Breast epithelium (tissue), 4 donors: Measurements from ENCODE around the gene CAMK2A. TPM values are rescaled to one million over a fixed set of nuclear protein-coding genes. Genes with fewer than 3 reads are reported as not detected.

ENCODE experiments used
- DNase-seq, 2 donors: peaks; one replicate each; pipeline ENCODE4 v3.0.0-alpha.2; 2019; ENCODE audit warnings: low spot score in 2 of 2
- H3K27ac ChIP-seq, 2 donors: fragments of 200-600 bp; sonication (generic) in 1 of 2; one replicate each; pipeline ENCODE4 v1.5.1; 2016 to 2019; ENCODE audit warnings: mild to moderate bottlenecking in 1 of 2
- H3K27me3 ChIP-seq, 2 donors: fragments of 200-600 bp; sonication (generic) in 1 of 2; one replicate each; pipeline versions ENCODE4 v1.5.1 to v1.6.0; 2017 to 2019; ENCODE audit warnings: control low read depth in 1 of 2, mild to moderate bottlenecking in 1 of 2
- H3K36me3 ChIP-seq: fragments of 200-600 bp; one replicate; pipeline ENCODE4 v1.5.1; 2019
- H3K4me1 ChIP-seq, 2 donors: fragments of 200-600 bp; sonication (generic); one replicate each; pipeline ENCODE4 v1.5.1; 2016 to 2019; ENCODE audit warnings: control low read depth in 1 of 2
- H3K4me3 ChIP-seq, 3 donors: fragments of 200-600 bp; sonication (generic); 1 replicate in 2 of 3; 2 replicates in 1 of 3; pipeline ENCODE4 v1.5.1; 2016 to 2019; ENCODE audit warnings: mild to moderate bottlenecking in 3 of 3, moderate library complexity in 2 of 3
- H3K9me3 ChIP-seq, 2 donors: fragments of 200-600 bp; sonication (generic) in 1 of 2; one replicate each; pipeline ENCODE4 v1.5.1; 2016 to 2019; ENCODE audit warnings: control low read depth in 1 of 2
- CTCF ChIP-seq, 3 donors: fragments of 450-650 bp; IDR thresholded peaks; one replicate each; pipeline ENCODE4 v1.5.1; 2016 to 2017; ENCODE audit warnings: antibody characterized with exemption in 3 of 3, mild to moderate bottlenecking in 3 of 3, moderate library complexity in 3 of 3
- POLR2A ChIP-seq: fragments of 450-650 bp; IDR thresholded peaks from one replicate; pipeline ENCODE4 v1.6.1; 2016; ENCODE audit warnings: antibody characterized with exemption, mild to moderate bottlenecking, moderate library complexity
- POLR2AphosphoS5 ChIP-seq, 3 donors: sonication (generic); formaldehyde crosslinking; IDR thresholded peaks; one replicate each; pipeline ENCODE4 v1.6.1; 2017; ENCODE audit warnings: antibody characterized with exemption in 3 of 3
- intact Hi-C: fragments of 100-400 bp; cut with DNase I; formaldehyde crosslinking; loops from one replicate; pipeline ENCODE4 v1.15.1; 2023; ENCODE audit warnings: low total_unique reads
- total RNA-seq, 3 donors: library from RNA; depleted of rRNA; stranded (reverse); fragments of >200 nt; gene quantifications; one replicate each; pipeline ENCODE4 v1.1.0, GENCODE V29; 2016

CAMK2A gene
- total RNA-seq, 3 donors from 2014 or later = under 0.01 TPM; not detected in 2

GRCh38 chr5:150329881-150330876, 40.6 kb upstream of the CAMK2A start:
- no peak overlapping the region for H3K4me3 ChIP-seq
- intact Hi-C loops = no loop called here

GRCh38 chr5:150329038-150329437, 39.5 kb upstream of the CAMK2A start:
- intact Hi-C loops = no loop called here
- no peak for TF ChIP-seq CTCF (IDR thresholded peaks at IDR 0.05)
- TF ChIP-seq POLR2A = no peak
- no peak for TF ChIP-seq POLR2AphosphoS5 (IDR thresholded peaks at IDR 0.05)
- Histone ChIP-seq H3K4me1 (no peaks in the 10 kb centered on the region), H3K36me3 (no peaks in the 10 kb centered on the region), H3K9me3 (no peaks in the 10 kb centered on the region), H3K27me3 (no peaks in the 10 kb centered on the region), H3K27ac (no peak overlapping the region), H3K4me3 (no peak overlapping the region)
- no peak for DNase-seq

More at GRCh38 chr5:150329881-150330876, 40.6 kb upstream of the CAMK2A start:
- no peaks in the 10 kb centered on the region for H3K9me3 ChIP-seq
- TF ChIP-seq POLR2A (no peak), CTCF (IDR thresholded peaks at IDR 0.05) (no peak)
- no peak for DNase-seq
- no peaks in the 10 kb centered on the region for H3K4me1 ChIP-seq
- no peak overlapping the region for H3K27ac ChIP-seq
- H3K27me3 ChIP-seq = no peaks in the 10 kb centered on the region
- H3K36me3 ChIP-seq = no peaks in the 10 kb centered on the region

GRCh38 chr5:150328515-150328914, 38.9 kb upstream of the CAMK2A start:
- H3K36me3 ChIP-seq = no peaks in the 10 kb centered on the region
- no peaks in the 10 kb centered on the region for H3K4me1 ChIP-seq
- intact Hi-C loops = no loop called here
- no peaks in the 10 kb centered on the region for H3K9me3 ChIP-seq
- TF ChIP-seq CTCF (IDR thresholded peaks at IDR 0.05) (no peak), POLR2A (no peak), POLR2AphosphoS5 (IDR thresholded peaks at IDR 0.05) (no peak)
- no peaks in the 10 kb centered on the region for H3K27me3 ChIP-seq
- no peak overlapping the region for H3K27ac ChIP-seq
- no peak overlapping the region for H3K4me3 ChIP-seq
- no peak for DNase-seq

- H3K36me3 ChIP-seq = no peaks in the 10 kb centered on the region
- no peak overlapping the region for H3K4me3 ChIP-seq
- DNase-seq = no peak
- H3K9me3 ChIP-seq = no peaks in the 10 kb centered on the region
- H3K27me3 ChIP-seq = no peaks in the 10 kb centered on the region
- no peaks in the 10 kb centered on the region for H3K4me1 ChIP-seq
- H3K27ac ChIP-seq = no peak overlapping the region
- no peak for TF ChIP-seq POLR2A
- no peak for TF ChIP-seq CTCF (IDR thresholded peaks at IDR 0.05)
- TF ChIP-seq POLR2AphosphoS5 (IDR thresholded peaks at IDR 0.05) = no peak
- intact Hi-C loops = no loop called here
Measured at GRCh38 chr5:150327139-150327538, 37.6 kb upstream of the CAMK2A start.

GRCh38 chr5:150326707-150327106, 37.1 kb upstream of the CAMK2A start:
- no peak overlapping the region for H3K4me3 ChIP-seq
- H3K4me1 ChIP-seq = no peaks in the 10 kb centered on the region
- no peak overlapping the region for H3K27ac ChIP-seq
- H3K36me3 ChIP-seq = no peaks in the 10 kb centered on the region
- intact Hi-C loops = no loop called here
- TF ChIP-seq POLR2A (no peak), POLR2AphosphoS5 (IDR thresholded peaks at IDR 0.05) (no peak), CTCF (IDR thresholded peaks at IDR 0.05) (no peak)
- no peaks in the 10 kb centered on the region for H3K27me3 ChIP-seq
- no peaks in the 10 kb centered on the region for H3K9me3 ChIP-seq
- DNase-seq = no peak
